ENCODE data around the gene GTF2H2C_2.
"Not testable (repeated sequence)": the region's sequence is repeated elsewhere in the genome, so short reads cannot be mapped to it uniquely, and the experiment has no call there.

Gene GTF2H2C_2

GRCh38 chr5:70415117-70415516, at the start of gene GTF2H2C_2:
Gene GTF2H2C_2, plus strand, starts transcription at chr5:70415368.
- WGBS (ENCODE audit: insufficient coverage, insufficient read length): no CpG with 5 or more reads among the region's 39 CpGs
- not testable (repeated sequence) for H3K36me3 ChIP-seq (ENCODE audit: control insufficient read depth, insufficient read depth, low read length); H3K4me1 ChIP-seq (ENCODE audit: control insufficient read depth, insufficient read depth, low read length); H3K9me3 ChIP-seq (ENCODE audit: control insufficient read depth, insufficient read depth, low read length); H3K4me3 ChIP-seq (ENCODE audit: low read length); H3K27me3 ChIP-seq (ENCODE audit: control insufficient read depth, insufficient read depth, low read length); DNase-seq (ENCODE audit: low read depth, low spot score); H3K27ac ChIP-seq (ENCODE audit: low read length)

DNA sequence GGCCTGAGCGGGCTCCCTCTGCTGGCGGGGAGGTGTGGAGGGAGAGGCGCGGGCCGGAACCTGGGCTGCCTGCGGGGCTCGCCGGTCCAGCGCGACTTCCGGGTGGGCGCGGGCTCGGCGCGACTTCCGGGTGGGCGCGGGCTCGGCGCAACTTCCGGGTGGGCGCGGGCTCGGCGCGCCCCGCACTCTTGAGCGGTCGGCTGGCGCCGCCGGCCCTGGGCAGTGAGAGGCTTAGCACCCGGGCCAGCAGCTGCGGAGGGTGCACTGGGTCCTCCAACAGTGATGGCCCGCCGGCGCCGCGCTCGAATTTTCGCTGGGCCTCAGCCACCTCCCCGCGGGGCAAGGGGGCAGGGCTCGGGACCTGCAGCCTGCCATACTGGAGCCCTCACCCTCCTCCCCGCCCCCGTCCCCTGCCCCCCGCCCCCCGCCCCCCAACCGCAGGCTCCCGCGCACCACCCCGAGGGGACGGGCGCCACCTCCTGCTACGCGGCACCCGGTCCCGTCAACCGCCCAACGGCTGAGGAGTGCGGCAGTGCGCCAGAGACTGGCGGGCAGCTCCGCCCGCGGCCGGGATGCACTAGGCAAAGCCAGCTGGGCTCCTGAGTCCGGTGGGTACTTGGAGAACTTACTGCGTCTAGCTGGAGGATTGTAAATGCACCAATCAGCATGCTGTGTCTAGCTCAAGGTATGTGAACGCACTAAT, 14.0 kb upstream of the GTF2H2C_2 start:
- DNase-seq (ENCODE audit: low read depth, low spot score); H3K27ac ChIP-seq (ENCODE audit: low read length); H3K36me3 ChIP-seq (ENCODE audit: control insufficient read depth, insufficient read depth, low read length); H3K27me3 ChIP-seq (ENCODE audit: control insufficient read depth, insufficient read depth, low read length); H3K9me3 ChIP-seq (ENCODE audit: control insufficient read depth, insufficient read depth, low read length); H3K4me1 ChIP-seq (ENCODE audit: control insufficient read depth, insufficient read depth, low read length): not testable (repeated sequence)
- WGBS (ENCODE audit: insufficient coverage, insufficient read length): no CpG with 5 or more reads among the region's 71 CpGs
- peak overlapping the region; percentile 59; the same call in 1 of the 2 replicates for H3K4me3 ChIP-seq (ENCODE audit: low read length)

- WGBS (ENCODE audit: insufficient coverage, insufficient read length): no CpG with 5 or more reads among the region's 1 CpG
- H3K4me3 ChIP-seq (ENCODE audit: low read length); H3K36me3 ChIP-seq (ENCODE audit: control insufficient read depth, insufficient read depth, low read length); DNase-seq (ENCODE audit: low read depth, low spot score); H3K9me3 ChIP-seq (ENCODE audit: control insufficient read depth, insufficient read depth, low read length); H3K27me3 ChIP-seq (ENCODE audit: control insufficient read depth, insufficient read depth, low read length); H3K4me1 ChIP-seq (ENCODE audit: control insufficient read depth, insufficient read depth, low read length); H3K27ac ChIP-seq (ENCODE audit: low read length): not testable (repeated sequence)
Observed at GRCh38 chr5:70421322-70421721, 6.2 kb downstream of the GTF2H2C_2 start.

DNA sequence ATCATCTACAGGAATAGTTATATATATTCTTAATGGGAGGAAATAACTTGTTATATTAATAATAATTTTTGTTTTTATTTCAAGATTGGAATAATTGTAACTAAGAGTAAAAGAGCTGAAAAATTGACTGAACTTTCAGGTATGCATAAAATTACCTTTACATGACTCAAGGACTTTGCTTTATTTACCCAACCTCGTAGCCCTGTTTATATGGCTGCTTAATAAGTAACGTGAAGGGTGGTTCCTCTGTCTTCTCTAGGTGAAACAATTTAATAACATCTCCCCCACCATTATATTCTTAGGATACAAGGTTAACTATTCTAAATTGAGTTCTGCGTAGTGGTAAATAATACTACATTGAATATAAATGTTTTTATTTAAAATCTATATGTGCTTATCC, 8.0 kb downstream of the GTF2H2C_2 start:
- not testable (repeated sequence) for H3K4me1 ChIP-seq (ENCODE audit: control insufficient read depth, insufficient read depth, low read length); H3K27me3 ChIP-seq (ENCODE audit: control insufficient read depth, insufficient read depth, low read length); H3K4me3 ChIP-seq (ENCODE audit: low read length); H3K27ac ChIP-seq (ENCODE audit: low read length); DNase-seq (ENCODE audit: low read depth, low spot score); H3K9me3 ChIP-seq (ENCODE audit: control insufficient read depth, insufficient read depth, low read length); H3K36me3 ChIP-seq (ENCODE audit: control insufficient read depth, insufficient read depth, low read length)
- no CpG with 5 or more reads among the region's 3 CpGs for WGBS (ENCODE audit: insufficient coverage, insufficient read length)

DNA sequence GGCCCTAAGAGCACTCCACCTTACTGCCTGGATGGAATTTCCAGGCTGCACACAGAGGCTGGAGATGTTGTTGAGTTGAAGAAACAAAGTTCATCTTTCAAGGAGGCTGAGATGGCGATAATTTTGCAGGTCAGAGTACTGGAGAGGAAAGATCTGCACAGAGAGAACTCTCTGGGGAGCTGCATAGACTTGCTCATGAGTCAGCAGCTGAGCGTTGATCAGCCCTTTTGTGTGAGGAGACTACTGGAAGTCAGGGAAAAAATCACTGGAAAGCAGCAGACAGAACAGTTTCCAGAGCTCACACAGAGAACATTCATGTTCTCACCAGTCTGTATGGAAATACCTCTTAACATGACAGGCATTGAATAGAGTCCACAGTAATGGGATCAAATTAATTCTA, 23.4 kb downstream of the GTF2H2C_2 start:
- not testable (repeated sequence) for H3K27me3 ChIP-seq (ENCODE audit: control insufficient read depth, insufficient read depth, low read length); H3K36me3 ChIP-seq (ENCODE audit: control insufficient read depth, insufficient read depth, low read length); H3K4me3 ChIP-seq (ENCODE audit: low read length); DNase-seq (ENCODE audit: low read depth, low spot score); H3K4me1 ChIP-seq (ENCODE audit: control insufficient read depth, insufficient read depth, low read length); H3K9me3 ChIP-seq (ENCODE audit: control insufficient read depth, insufficient read depth, low read length); H3K27ac ChIP-seq (ENCODE audit: low read length)
- no CpG with 5 or more reads among the region's 2 CpGs for WGBS (ENCODE audit: insufficient coverage, insufficient read length)

DNA sequence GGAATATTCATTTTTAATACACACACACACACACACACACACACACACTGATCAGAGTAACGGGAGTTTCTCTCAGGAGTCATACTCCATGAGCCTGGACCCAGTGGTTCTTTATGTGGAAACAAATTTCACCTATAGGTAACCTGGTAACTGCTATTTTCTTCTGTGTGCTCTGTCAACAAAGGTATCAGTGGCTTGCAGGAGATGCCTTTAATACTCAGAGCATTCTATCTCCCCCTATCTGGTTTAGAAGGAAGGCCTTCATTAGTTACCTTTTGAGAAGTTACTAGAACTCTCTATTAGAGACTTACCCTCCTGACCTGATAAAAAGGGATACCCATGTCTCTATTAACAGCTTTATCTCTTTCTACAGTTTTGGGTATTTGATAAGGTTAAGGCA, 34.4 kb downstream of the GTF2H2C_2 start:
- H3K9me3 ChIP-seq (ENCODE audit: control insufficient read depth, insufficient read depth, low read length); H3K27me3 ChIP-seq (ENCODE audit: control insufficient read depth, insufficient read depth, low read length); H3K4me3 ChIP-seq (ENCODE audit: low read length); H3K4me1 ChIP-seq (ENCODE audit: control insufficient read depth, insufficient read depth, low read length); DNase-seq (ENCODE audit: low read depth, low spot score); H3K36me3 ChIP-seq (ENCODE audit: control insufficient read depth, insufficient read depth, low read length); H3K27ac ChIP-seq (ENCODE audit: low read length): not testable (repeated sequence)
- WGBS (ENCODE audit: insufficient coverage, insufficient read length): no CpG with 5 or more reads among the region's 1 CpG

DNA sequence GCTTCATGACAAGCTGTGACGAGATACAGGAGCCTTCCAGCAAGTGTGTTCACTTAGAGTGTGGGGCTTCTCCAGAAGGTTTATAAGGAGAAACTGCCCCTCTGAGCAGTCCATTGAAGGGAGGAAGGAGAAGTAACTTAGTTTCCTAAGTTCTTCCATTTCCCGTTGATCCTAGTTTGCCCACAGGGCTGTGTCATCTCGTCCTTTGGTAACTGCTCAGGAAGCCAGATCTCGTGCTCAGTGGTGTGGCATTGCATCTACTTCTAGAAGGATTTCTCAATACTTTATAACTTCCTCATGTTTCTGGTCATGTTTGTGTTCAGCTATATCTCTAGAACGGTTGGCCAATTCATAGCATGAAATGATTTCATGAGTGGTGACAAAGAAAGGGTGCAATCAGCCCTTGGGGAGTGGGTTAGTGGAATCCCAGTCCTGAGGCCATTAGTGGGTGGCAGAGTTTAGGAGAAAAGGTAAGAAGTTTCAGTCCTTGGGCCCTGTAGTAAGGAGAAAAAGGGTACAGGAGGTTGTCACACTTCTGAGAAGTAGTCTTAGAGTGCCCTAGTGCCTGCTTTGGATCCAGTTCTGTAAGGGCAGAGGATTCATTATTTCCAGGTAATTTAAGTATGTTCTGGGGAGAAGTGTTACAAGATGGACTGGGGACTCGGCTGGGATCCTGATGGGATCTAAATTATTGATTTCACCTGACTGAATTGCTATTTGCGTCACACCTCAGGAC, 36.2 kb downstream of the GTF2H2C_2 start:
- H3K4me3 ChIP-seq (ENCODE audit: low read length): not testable (repeated sequence)
- WGBS (ENCODE audit: insufficient coverage, insufficient read length): no CpG with 5 or more reads among the region's 7 CpGs

DNA sequence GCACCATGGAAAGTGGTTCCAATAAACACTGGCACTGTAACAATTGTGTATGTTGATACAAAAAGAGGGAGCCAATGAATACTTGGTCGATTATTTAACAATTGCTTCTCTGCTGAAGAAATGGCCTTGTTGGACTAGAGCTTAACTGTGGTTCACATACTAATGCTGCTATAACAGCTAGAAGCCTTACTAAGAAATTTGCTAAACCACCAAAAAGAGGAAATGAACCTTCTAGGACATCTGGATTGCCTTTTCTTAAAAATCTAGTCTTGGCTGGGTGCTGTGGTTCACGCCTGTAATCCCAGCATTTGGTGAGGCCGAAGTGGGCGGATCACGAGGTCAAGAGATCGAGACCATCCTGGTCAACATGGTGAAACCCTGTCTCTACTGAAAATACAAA, 41.9 kb downstream of the GTF2H2C_2 start:
- H3K4me3 ChIP-seq (ENCODE audit: low read length); H3K4me1 ChIP-seq (ENCODE audit: control insufficient read depth, insufficient read depth, low read length): not testable (repeated sequence)
- WGBS (ENCODE audit: insufficient coverage, insufficient read length): no CpG with 5 or more reads among the region's 6 CpGs

More for the DNA sequence above, 36.2 kb downstream of the GTF2H2C_2 start:
- not testable (repeated sequence) for DNase-seq (ENCODE audit: low read depth, low spot score); H3K4me1 ChIP-seq (ENCODE audit: control insufficient read depth, insufficient read depth, low read length); H3K9me3 ChIP-seq (ENCODE audit: control insufficient read depth, insufficient read depth, low read length); H3K36me3 ChIP-seq (ENCODE audit: control insufficient read depth, insufficient read depth, low read length); H3K27me3 ChIP-seq (ENCODE audit: control insufficient read depth, insufficient read depth, low read length); H3K27ac ChIP-seq (ENCODE audit: low read length)

GRCh38 chr5:70459188-70459587, 44.0 kb downstream of the GTF2H2C_2 start:
- H3K27ac ChIP-seq (ENCODE audit: low read length); H3K9me3 ChIP-seq (ENCODE audit: control insufficient read depth, insufficient read depth, low read length); DNase-seq (ENCODE audit: low read depth, low spot score); H3K4me1 ChIP-seq (ENCODE audit: control insufficient read depth, insufficient read depth, low read length); H3K27me3 ChIP-seq (ENCODE audit: control insufficient read depth, insufficient read depth, low read length); H3K4me3 ChIP-seq (ENCODE audit: low read length); H3K36me3 ChIP-seq (ENCODE audit: control insufficient read depth, insufficient read depth, low read length): not testable (repeated sequence)
- WGBS (ENCODE audit: insufficient coverage, insufficient read length): no CpG with 5 or more reads among the region's 13 CpGs

More for the DNA sequence above, 41.9 kb downstream of the GTF2H2C_2 start:
- H3K9me3 ChIP-seq (ENCODE audit: control insufficient read depth, insufficient read depth, low read length); H3K36me3 ChIP-seq (ENCODE audit: control insufficient read depth, insufficient read depth, low read length); H3K27me3 ChIP-seq (ENCODE audit: control insufficient read depth, insufficient read depth, low read length); H3K27ac ChIP-seq (ENCODE audit: low read length); DNase-seq (ENCODE audit: low read depth, low spot score): not testable (repeated sequence)

- DNase-seq (ENCODE audit: low read depth, low spot score); H3K27ac ChIP-seq (ENCODE audit: low read length); H3K9me3 ChIP-seq (ENCODE audit: control insufficient read depth, insufficient read depth, low read length); H3K4me3 ChIP-seq (ENCODE audit: low read length); H3K27me3 ChIP-seq (ENCODE audit: control insufficient read depth, insufficient read depth, low read length); H3K36me3 ChIP-seq (ENCODE audit: control insufficient read depth, insufficient read depth, low read length); H3K4me1 ChIP-seq (ENCODE audit: control insufficient read depth, insufficient read depth, low read length): not testable (repeated sequence)
- WGBS (ENCODE audit: insufficient coverage, insufficient read length): no CpG with 5 or more reads among the region's 6 CpGs
Observed at GRCh38 chr5:70461984-70462383, 46.8 kb downstream of the GTF2H2C_2 start.

Measured in iPS DF 6.9 (cell line).